GM19023 (cell line): ENCODE results near the gene MKX.

ENCODE experiments used
- ATAC-seq: cut with Tn5 transposase; IDR thresholded peaks from one replicate; pipeline ENCODE4 v1.9.1; 2021; ENCODE audit warnings: mild to moderate bottlenecking, moderate library complexity; ENCODE audit not compliant: unreplicated experiment

MKX gene

DNA sequence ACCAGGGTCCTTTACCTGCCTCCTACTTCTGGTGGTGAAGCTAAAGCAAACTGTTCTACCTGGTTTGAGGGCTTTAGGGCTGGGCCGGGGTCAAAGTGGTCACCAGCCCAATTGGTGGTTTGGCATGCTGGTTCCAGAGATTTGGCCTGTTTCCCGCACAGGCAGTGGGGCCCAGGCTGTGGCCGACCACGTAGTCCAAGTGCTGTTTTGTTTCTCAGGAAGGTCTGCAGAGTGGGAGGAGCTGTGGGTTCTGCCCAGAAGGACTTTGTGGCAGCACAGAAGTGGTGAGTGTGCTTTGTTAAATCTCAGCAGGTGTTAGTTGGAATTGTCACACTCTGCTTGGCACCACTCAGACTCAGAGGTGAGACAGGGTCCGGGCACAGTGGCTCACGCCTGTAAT, 85.8 kb downstream of the MKX start:
- ATAC-seq = no peak

DNA sequence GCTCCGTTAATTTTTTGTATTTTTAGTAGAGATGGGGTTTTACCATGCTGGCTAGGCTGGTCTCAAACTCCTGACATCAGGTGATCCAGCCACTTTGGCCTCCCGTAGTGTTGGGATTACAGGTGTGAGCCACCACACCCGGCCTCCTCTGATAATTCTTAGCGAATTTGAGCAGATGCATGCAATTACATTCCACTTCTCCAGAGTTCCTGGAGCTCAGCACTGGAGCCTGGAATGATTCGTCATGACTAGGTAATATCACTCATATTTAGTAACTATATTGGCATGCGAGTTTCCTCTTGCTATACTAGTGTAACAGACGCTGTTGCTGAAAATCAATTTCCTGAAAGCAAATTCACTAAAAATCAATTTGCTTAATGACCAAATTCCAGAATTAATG, 86.8 kb downstream of the MKX start:
- ATAC-seq = no peak

DNA sequence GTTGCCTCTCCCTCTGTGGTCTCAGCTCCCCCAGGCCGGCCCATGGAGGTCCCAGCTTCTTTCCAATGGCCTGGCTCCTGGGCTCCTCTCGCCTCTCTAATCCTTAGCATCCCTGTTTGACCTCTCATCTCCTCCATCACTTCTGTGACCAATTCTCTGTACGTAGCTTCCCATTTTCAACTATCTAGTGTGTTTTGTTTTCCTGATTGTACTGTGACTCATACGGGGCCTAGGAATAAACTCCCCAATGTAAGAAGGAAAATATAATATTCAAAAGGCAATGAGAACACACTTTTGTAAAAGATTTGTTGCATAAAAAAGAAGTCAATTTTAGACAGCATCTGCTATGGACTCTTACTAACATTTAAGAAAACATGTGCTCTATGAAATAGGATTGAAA, 90.3 kb downstream of the MKX start:
- ATAC-seq = no peak

DNA sequence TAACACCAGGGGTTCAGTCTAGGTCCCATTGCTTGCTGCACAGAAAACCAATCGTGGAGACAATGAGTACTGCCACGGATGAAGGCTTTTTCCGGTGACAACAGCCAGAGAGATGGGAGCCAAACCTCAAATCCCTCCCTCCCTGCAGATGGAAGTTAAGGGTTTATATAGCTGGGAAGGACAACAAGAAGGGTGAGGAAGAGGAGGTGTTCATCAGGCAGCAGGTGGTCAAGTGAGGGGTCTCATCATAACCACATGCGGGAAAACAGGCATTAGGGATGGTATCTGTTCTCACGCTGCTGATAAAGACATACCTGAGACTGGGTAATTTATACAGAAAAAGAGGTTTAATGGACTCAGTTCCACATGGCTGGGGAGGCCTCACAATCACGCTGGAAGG, 91.3 kb downstream of the MKX start:
- no peak for ATAC-seq

DNA sequence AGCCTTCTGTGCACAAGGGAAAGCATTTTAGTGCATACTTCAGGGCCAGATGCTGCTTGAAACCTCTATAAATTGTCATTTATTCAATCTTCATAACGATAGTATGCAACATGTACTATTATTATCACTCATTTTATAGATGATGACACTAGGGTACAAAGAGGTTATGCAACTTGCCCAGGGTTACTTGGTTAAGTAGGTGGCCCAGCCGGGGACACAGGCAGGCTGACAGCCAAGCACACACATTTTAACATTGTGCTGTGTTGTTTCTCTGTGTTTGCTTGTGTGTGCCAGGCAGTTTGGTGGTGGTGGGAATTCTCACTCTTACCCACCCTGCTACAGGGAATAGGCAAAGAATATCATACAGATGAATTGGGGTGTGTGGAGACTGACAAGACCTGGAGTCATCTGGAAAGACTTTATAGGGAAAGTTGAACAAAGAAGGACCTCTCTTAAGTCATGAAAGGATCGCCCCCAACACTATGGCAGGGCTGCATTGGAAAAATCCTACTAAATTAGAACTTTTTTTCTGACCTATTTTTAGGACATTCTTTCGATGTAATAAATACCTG, 98.9 kb downstream of the MKX start:
- ATAC-seq = no peak

DNA sequence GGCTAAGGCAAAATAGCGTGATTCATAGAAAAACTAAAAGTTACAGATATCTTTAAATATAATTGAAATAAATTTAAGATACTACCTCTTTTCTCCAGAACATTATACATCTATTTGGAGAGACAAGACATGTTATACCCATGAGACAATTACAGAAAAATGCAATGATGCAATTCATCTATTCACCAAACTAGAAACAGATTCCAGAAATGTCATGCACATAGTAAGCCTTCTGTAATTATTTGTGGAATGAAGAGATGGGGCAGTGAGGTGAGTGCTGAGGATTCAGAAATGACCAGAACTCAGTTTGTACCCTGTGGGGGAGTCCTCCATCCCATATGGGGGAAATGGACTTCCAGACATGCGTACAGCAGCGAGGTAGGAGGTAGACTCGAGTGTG, 99.4 kb downstream of the MKX start:
- ATAC-seq = no peak

DNA sequence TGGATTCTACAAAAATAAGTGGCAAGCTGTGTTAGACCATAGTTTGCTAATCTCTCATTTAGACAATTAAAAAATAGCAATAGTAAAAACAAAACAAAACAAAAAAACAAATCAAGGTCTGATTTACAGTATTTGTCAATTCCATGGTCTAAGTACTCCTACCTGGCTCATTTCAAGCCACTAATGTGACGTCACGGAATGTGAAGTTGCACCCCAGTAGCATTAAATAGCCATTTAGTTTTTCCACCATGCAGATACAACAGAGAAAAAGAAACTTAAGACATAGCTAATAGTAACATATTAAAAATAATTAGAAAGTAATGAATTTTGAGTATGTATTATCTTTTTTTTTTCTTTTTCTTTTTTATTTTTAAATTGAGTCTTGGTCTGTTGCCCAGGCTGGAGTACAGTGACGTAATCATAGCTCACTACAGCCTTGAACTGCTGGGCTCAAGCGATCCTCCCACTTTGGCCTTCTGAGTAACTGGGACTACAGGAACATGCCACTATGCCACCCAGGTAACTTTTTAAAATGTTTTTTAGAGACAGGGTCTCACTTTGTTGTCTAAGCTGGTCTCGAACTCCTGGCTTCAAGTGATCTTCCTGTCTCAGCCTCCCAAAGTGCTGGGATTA, 101.2 kb downstream of the MKX start:
- ATAC-seq = no peak

DNA sequence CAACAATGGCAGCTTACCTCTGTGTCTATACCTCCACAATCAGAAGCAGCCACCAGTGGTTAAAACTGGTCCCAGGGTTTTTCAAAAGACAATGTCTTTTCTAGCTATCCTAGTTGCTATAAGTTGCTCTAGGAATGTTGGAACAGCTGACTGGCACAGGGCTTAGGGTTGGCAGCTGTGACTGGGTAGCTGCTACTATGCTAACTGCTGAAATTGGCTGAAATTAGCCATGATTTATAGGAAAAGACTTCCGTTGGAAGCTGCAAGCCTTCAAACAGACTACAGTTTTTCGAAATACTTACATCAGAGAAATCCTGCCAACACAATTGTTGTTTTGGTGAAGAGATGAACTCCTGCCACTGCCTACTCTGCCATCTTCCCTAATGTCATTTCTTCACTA, 102.3 kb downstream of the MKX start:
- ATAC-seq = no peak

DNA sequence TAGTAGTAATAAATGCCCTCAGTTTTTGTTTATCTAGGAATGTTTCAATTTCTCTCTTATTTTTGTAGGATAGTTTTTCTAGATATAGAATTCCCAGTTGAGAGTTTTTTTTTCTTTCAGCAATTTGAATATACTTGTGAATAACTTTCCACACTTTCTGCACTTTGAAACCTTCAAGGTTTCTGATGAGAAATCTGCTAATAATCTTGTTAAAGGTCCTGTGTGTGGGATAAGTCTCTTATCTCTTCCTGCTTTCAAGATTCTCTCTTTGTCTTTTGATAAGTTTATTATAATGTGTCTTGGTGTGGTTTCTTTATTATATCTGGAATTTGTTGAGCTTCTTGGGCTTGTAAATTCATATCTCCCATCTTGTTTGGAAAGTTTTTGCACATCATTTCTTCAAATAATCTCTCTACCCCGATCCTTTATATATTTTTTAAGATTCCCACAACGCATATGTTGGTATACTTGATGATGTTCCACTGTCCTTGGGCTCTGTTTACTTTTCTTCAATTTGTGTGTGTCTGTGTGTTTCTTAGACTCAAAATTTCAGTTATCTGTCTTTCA, 103.5 kb downstream of the MKX start:
- ATAC-seq = no peak

DNA sequence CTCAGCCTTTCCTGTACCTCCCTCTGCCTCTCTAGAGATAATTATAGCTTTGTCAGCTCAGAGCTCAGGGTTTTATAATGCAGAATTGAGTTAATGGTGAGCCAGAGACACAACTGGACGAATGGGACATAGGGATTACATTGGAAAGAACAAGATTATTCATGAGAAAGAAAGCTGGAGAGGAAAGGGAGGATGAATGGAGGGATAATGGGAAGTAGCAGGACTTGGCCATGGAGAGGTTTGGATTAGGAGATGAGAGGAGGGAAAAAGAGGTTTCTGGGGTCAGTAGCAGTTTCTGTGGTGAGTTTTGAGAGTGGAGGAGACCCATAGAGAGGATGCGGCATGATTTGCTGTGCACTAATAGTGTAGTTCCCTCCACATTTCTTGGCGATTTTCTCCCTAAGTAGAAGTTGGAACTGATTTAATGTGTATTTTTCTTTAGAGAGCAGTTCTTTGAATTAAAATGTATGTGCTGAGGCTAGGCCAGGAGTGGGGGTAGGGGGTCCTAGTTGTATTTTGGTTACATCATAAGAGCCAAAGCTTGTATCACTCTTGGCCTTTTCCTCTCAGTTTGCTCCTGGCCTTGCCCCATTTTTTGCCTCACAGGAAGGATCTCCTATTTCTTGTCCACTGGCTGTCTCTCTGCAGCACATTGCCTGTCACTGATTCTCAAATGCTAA, 107.4 kb downstream of the MKX start:
- no peak for ATAC-seq

DNA sequence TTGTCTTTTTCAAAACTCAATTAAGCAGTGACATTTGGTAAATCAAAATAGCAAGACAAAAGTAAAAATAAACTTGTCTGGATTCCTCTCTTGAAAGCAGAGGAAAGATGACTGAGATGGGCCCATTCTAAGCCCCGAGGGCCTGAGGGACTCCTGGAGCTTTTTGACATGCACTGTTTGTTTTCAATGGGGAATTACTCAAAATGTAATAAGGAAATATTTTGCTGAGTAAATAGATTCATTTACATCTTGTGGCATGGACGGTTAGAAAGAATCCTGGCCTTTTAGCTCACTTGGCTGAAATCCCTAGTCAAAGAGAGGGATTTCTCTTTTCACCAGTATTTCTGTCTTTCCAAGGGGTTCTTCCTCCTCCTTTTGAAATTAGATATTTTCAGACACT, 108.0 kb downstream of the MKX start:
- no peak for ATAC-seq

DNA sequence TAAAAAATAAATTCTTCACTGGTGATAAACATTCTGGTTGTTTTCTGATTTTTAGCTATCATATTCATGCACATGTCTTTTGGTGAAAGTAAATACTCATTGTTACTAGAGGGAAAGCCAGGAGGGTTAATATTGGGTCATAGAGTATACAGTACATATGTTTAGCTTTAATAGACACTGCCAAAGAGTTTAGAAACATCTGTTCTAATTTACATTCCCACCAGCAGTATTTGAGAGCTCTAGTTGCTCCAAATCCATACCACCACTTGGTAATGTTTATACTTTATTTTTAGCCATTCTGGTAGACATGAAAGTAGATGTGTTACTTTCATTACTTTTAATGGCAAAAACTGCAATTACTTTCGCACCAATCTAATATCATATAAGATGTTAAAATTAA, 108.8 kb downstream of the MKX start:
- ATAC-seq = no peak

DNA sequence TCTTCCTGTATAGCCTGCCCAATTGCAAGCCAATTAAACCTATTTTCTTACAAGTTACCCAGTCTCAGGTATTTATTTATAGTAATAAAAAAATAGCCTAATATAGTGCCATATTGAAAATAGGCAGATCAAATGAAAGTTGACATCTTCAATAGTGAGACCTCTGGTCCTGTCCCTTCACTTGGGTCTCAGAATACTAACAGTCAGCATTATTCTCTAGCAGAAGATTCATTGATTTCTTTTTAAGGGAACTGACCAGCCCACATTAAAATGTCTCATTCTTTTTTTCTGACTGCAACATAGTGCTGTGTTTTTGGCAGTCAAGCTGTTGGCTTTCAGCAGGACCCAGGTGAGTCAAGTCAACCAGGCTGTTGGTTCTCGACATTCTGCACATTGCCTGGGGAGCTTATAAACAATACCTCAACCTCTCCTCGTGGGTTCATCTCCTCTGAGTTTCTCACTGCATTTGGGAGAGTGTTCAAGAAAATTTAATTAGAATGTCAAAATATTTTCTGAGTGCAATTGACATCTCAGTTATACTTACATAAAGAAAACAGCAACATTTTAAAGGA, 109.8 kb downstream of the MKX start:
- ATAC-seq = no peak

DNA sequence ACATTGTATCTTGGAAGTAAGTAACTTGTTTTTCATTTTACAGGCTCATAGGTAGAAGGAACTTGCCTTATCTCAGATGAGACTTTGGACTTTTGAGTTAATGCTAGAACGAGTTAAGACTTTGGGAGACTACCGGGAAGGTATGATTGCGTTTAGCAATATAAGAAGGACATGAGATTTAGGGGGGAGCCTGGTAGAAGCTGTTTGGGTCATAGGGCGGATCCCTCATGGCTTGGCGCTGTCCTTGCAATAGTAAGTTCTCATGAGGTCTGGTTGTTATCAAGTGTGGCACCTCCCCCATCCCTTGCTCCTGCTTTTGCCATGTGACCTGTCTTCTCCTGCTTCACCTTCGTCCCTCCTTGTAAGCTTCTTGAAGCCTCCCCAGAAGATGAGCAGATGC, 110.3 kb downstream of the MKX start:
- ATAC-seq = no peak

DNA sequence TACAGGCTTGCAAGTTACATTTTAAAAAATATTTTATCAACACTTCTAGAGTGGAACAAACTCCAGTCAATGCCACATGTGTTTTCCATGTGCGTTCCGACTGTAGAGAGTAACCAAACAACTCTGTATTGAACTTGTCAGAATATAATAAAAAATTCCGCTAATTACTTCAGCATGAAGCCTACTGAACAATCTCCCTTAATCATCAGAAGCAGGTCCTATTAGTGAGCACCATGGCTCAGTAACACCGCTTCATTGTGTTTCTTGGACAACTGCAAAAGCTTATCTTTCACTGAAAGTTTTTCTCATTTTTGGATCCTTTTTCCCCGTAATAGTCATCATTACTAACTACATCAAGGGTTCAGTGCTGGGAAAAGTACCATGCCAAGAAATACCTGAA, 117.0 kb downstream of the MKX start:
- ATAC-seq = no peak

DNA sequence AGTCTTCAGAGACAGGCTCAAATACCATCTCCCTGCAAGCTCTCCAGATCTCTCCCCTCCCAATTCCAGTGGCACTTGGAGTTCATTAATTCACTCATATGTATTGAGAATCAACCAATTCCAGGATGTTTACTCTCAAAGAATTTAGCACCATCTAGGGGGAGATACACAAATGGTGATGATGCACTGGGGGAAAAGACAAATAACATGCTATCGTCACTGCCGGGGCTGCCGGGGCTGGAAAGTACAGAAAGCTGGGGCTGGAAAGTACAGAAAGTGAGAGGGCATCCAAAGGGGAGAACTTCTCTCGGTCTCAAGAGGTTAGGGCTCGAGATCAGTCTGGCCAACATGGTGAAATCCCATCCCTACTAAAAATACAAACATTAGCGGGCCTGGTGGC, 118.7 kb downstream of the MKX start:
- ATAC-seq = no peak

DNA sequence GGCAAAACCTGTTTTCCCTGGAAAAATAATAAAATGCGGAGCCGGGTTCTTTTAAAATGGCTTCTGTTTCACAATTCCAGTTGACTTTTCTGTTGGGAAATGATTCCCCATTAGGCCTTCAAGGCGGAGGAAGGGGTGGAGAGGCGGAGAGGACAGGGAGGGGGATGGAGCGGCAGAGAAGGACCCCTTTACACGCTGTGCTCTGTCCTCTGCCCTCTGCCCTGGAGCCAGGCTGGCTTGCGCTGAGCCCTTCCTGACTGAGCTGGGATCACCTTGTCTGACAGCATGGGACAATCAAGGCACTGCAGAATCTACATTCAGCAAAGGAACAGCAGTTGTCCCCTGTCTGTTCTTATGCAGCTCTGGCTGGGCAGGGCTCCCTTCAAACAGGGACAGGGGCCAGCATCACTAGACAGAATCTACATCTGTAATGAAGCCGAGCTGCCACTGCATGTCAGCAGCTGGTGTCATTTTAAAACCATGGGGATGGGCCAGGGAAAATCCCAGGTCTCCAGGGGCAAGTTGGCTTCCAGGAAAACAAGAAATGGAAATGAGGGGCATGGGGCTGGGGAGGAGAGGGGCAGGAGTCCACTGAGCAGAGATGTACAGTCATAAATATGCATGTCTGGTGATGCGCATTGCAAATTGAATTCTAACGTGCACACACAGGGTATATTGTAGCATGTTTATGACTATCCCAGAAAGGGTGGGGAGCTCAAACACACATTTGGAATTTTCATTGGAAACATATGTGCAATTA, 120.0 kb downstream of the MKX start:
- ATAC-seq = no peak

DNA sequence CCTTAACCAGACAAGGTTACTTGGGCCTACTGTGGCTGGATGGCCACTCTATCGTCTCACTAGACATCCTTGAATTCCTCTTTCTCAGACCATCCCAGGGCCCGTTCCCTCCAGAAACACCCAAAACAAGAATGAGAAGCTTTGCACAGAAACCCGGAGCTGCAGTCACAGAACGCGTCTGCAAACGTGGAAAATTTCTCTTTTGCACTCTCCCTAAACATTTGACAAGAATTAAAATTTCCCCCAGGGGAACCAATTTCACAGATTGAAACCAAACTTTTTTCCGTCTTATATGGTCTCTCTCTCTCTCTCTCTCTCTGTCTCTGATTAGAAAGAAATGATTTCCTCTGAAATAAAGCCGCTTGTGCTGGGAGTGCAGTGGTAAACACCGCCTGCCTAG, 120.7 kb downstream of the MKX start:
- no peak for ATAC-seq
